Measurements from ENCODE around the gene UBE2G1. TPM values are rescaled to one million over a fixed set of nuclear protein-coding genes. Genes with fewer than 3 reads are reported as not detected.
"Not testable (repeated sequence)": the region's sequence is repeated elsewhere in the genome, so short reads cannot be mapped to it uniquely, and the experiment has no call there.

Gene UBE2G1
- total RNA-seq, 1 donor: 45.3 TPM

DNA sequence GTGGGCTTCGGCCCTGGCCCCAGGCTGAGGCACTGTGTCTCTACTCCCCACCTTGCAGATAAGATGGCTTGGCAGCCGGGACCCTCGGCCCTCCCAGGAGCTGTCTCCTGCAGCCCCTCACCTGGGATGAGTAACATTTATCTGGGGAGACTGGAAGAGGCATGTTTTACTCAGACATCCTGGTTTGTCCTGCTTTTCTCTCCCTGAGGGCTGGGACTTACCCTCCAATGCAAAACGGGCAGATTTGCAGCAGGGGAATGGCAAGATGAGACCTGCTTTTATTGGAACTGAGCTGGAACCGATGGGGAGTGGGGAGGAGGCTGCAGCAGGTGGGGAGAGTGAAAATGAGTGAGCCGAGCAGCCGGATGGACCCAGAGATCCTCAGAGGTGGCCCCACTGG lies 27.3 kb upstream of the UBE2G1 start:
- DNase-seq (ENCODE audit: low read depth): no peak
- no peak overlapping the region for H3K4me3 ChIP-seq (ENCODE audit: low read depth, low read length)
- TF ChIP-seq, protein P1, sequence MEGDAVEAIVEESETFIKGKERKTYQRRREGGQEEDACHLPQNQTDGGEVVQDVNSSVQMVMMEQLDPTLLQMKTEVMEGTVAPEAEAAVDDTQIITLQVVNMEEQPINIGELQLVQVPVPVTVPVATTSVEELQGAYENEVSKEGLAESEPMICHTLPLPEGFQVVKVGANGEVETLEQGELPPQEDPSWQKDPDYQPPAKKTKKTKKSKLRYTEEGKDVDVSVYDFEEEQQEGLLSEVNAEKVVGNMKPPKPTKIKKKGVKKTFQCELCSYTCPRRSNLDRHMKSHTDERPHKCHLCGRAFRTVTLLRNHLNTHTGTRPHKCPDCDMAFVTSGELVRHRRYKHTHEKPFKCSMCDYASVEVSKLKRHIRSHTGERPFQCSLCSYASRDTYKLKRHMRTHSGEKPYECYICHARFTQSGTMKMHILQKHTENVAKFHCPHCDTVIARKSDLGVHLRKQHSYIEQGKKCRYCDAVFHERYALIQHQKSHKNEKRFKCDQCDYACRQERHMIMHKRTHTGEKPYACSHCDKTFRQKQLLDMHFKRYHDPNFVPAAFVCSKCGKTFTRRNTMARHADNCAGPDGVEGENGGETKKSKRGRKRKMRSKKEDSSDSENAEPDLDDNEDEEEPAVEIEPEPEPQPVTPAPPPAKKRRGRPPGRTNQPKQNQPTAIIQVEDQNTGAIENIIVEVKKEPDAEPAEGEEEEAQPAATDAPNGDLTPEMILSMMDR (IDR thresholded peaks at IDR 0.05; ENCODE audit: insufficient read depth, low read depth, low read length): no peak

DNA sequence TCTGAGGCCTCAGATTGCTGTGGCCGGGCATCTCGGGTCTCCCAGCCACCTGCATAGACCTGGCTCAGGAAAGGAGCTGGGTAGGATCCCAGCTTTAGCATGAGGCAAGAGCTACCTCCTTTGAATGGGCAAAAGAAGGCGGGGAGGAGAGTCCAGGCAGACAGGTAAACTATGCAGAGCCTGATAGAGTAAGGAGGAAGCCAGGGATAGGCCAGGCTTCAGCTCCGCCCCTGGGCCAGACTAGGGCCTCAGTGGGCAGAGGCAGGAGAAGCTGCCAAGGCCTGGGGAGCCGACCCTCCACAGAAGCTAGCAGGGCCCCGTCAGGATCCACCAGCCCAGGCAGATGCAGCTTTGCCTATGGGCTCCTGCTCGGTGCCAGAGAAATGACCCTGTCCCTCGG lies 22.6 kb upstream of the UBE2G1 start:
- no peak overlapping the region for H3K4me3 ChIP-seq (ENCODE audit: low read depth, low read length)
- DNase-seq (ENCODE audit: low read depth): no peak
- TF ChIP-seq, protein P1 (IDR thresholded peaks at IDR 0.05; ENCODE audit: insufficient read depth, low read depth, low read length): no peak

DNA sequence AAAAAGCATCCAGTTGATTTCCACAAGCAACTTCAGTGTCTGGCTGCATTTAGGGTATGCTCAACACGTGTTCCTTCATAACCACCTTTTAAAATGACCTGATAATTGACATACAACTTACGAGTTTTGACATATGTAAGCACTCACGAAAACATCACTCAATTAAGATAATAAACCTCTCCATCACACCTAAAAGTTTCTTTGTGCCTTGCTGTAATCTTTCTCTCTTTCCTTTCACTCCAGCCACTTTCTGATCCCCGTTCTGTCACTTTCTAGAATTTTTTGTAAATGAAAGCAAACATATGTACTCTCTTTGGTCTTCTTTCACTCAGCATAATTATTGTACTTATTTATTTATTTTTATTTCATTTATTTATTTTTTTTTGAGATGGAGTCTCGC lies 20.7 kb upstream of the UBE2G1 start:
- no peak for DNase-seq (ENCODE audit: low read depth)
- TF ChIP-seq, protein P1 (IDR thresholded peaks at IDR 0.05; ENCODE audit: insufficient read depth, low read depth, low read length): no peak
- no peak overlapping the region for H3K4me3 ChIP-seq (ENCODE audit: low read depth, low read length)

DNA sequence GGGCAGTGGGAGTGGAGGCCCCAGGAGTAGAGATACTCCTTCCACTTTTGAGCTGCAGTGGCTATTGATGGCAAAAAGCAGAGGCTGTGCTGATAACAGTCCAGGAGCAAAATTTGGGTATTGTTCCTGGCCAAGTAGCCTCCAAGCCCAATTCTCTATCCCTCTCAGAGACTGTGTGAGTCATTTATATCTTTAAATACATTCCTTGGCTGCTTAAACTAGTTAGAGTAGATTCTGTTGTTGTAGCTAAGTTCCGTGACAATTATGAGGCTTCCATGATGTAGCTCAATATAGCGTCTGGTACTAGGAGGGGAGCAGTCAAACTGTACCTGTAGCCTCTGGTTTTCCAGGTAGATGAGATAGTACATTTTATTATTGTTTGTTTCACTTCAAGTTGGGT lies 19.9 kb upstream of the UBE2G1 start:
- TF ChIP-seq, protein P1 (IDR thresholded peaks at IDR 0.05; ENCODE audit: insufficient read depth, low read depth, low read length): no peak
- DNase-seq (ENCODE audit: low read depth): no peak
- H3K4me3 ChIP-seq (ENCODE audit: low read depth, low read length): no peak overlapping the region

DNA sequence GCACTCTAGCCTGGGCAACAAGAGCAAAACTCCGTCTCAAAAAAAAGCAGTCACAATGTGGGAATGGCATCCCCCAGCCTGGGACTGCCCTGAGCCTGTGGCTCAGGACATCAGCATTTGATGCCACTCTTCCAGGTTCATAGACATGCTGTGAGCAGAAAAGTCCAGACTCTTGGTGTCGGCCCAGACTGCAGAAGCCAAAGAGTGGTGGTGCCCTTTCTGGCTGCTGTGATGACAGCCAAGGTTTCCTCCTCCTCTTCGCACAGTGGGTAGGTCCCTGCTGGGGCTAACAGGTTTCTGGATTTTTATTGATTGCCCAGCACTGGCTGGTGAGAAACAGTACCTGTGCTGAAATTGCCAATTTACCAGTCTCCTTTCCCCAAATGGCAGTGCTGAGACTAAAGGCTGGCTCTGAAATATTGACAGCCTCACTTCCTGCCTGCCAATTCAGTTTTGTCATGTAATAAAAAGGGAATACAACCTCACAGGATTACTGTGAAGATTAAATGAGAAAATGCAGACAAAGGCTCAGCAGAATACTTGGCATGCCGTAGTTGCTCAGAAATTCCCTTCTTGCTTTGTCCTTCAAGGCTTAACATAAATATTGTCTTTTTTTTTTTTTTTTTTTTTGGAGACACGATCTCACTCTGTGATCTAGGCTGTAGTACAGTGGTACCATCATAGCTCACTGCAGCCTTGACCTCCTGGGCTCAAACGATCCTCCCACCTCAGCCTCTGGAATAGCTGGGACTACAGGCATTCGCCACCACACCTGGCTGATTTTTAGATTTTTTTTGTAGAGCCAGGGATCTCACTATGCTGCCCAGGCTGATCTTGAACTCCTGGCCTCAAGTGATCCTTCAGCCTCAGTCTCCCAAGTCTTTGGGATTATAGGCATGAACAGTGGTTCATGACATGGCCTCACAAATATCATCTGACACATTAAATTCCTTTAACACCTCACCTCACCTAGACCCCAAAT lies 15.5 kb upstream of the UBE2G1 start:
- TF ChIP-seq, protein P1 (IDR thresholded peaks at IDR 0.05; ENCODE audit: insufficient read depth, low read depth, low read length): no peak
- no peak for DNase-seq (ENCODE audit: low read depth)
- H3K4me3 ChIP-seq (ENCODE audit: low read depth, low read length): no peak overlapping the region

DNA sequence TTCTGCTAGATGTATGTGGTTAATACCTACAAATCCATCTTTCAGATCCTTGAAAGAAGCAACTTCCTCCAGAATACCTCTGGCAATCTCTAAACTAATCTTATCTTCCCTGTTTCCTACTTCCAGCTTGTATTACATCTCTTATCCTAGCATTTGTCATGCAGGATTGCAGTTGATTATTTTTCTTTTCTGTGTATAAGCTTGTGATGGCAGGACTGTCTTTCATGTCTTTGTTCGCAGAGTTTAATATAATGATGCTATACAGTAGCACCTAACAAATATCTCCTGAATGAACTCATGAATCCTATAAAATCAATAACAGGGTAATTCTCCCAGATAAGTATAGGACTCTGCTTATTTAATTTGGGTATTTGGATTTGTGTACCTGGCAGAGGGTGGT lies 12.2 kb upstream of the UBE2G1 start:
- no peak for DNase-seq (ENCODE audit: low read depth)
- TF ChIP-seq, protein P1 (IDR thresholded peaks at IDR 0.05; ENCODE audit: insufficient read depth, low read depth, low read length): no peak
- H3K4me3 ChIP-seq (ENCODE audit: low read depth, low read length): no peak overlapping the region

- not testable (repeated sequence) for H3K4me3 ChIP-seq (ENCODE audit: low read depth, low read length); DNase-seq (ENCODE audit: low read depth)
Observed at GRCh38 chr17:4377247-4377646, 10.8 kb upstream of the UBE2G1 start.

- H3K4me3 ChIP-seq (ENCODE audit: low read depth, low read length); DNase-seq (ENCODE audit: low read depth): not testable (repeated sequence)
Observed at GRCh38 chr17:4375796-4376440, 9.4 kb upstream of the UBE2G1 start.
